Measurements from ENCODE around the gene ZCCHC24. TPM values are rescaled to one million over a fixed set of nuclear protein-coding genes. Genes with fewer than 3 reads are reported as not detected.

ZCCHC24 gene
- total RNA-seq, 1 experiment from 2014 or later: 3.1 TPM

GRCh38 chr10:79418274-79418673 is 27.1 kb downstream of the ZCCHC24 start:
- Histone ChIP-seq H3K27me3 (replicated peaks; ENCODE audit: control insufficient read depth, insufficient read depth, low read length) (no peaks in the 10 kb centered on the region), H3K4me3 (ENCODE audit: low read depth, low read length) (no peak overlapping the region), H3K9me3 (no peaks in the 10 kb centered on the region), H3K4me1 (no peaks in the 10 kb centered on the region), H3K36me3 (ENCODE audit: control insufficient read depth, insufficient read depth, low read length) (no peaks in the 10 kb centered on the region)
- no peaks in the 10 kb centered on the region for H3K9me3 Mint-ChIP-seq (ENCODE audit: unreplicated experiment)
- H3K27me3 Mint-ChIP-seq (ENCODE audit: insufficient read depth, unreplicated experiment): no peaks in the 10 kb centered on the region
- POLR2A ChIA-PET: no interaction called here
- no peak for DNase-seq
- TF ChIP-seq CTCF (IDR thresholded peaks at IDR 0.05; ENCODE audit: insufficient read depth in 1 of 2, low read depth in 1 of 2, low read length in 1 of 2, severe bottlenecking in 1 of 2, unreplicated experiment in 1 of 2): no peak
- intact Hi-C loops (cut with micrococcal nuclease; ENCODE audit: unreplicated experiment): no loop called here
- CTCF ChIA-PET: no interaction called here
- no TSS peak for BruUV-seq (replicated peaks)
- H3K4me1 Mint-ChIP-seq (ENCODE audit: low read depth, unreplicated experiment): no peaks in the 10 kb centered on the region
- no peak overlapping the region for H3K27ac Mint-ChIP-seq (ENCODE audit: unreplicated experiment)
- H3K4me3 Mint-ChIP-seq (ENCODE audit: unreplicated experiment): no peak overlapping the region
- H3K36me3 Mint-ChIP-seq (ENCODE audit: insufficient read depth, unreplicated experiment): no peaks in the 10 kb centered on the region

- H3K9me3 ChIP-seq: no peaks in the 10 kb centered on the region
- Mint-ChIP-seq H3K27me3 (ENCODE audit: insufficient read depth, unreplicated experiment) (no peaks in the 10 kb centered on the region), H3K4me1 (ENCODE audit: low read depth, unreplicated experiment) (no peaks in the 10 kb centered on the region), H3K27ac (ENCODE audit: unreplicated experiment) (no peak overlapping the region), H3K36me3 (ENCODE audit: insufficient read depth, unreplicated experiment) (no peaks in the 10 kb centered on the region), H3K9me3 (ENCODE audit: unreplicated experiment) (no peaks in the 10 kb centered on the region), H3K4me3 (ENCODE audit: unreplicated experiment) (no peak overlapping the region)
- no peak overlapping the region for H3K4me3 ChIP-seq (ENCODE audit: low read depth, low read length)
- no peaks in the 10 kb centered on the region for H3K27me3 ChIP-seq (replicated peaks; ENCODE audit: control insufficient read depth, insufficient read depth, low read length)
- ChIA-PET POLR2A (no interaction called here), CTCF (no interaction called here)
- intact Hi-C loops (cut with micrococcal nuclease; ENCODE audit: unreplicated experiment): no loop called here
- no peak for DNase-seq
- TF ChIP-seq CTCF (IDR thresholded peaks at IDR 0.05; ENCODE audit: insufficient read depth in 1 of 2, low read depth in 1 of 2, low read length in 1 of 2, severe bottlenecking in 1 of 2, unreplicated experiment in 1 of 2): no peak
- no peaks in the 10 kb centered on the region for H3K36me3 ChIP-seq (ENCODE audit: control insufficient read depth, insufficient read depth, low read length)
- no peaks in the 10 kb centered on the region for H3K4me1 ChIP-seq
- BruUV-seq (replicated peaks): no TSS peak
These were observed 27.7 kb downstream of the ZCCHC24 start for GRCh38 chr10:79417731-79418130.

- no peak for TF ChIP-seq CTCF (IDR thresholded peaks at IDR 0.05; ENCODE audit: insufficient read depth in 1 of 2, low read depth in 1 of 2, low read length in 1 of 2, severe bottlenecking in 1 of 2, unreplicated experiment in 1 of 2)
- Histone ChIP-seq H3K36me3 (ENCODE audit: control insufficient read depth, insufficient read depth, low read length) (no peaks in the 10 kb centered on the region), H3K27me3 (replicated peaks; ENCODE audit: control insufficient read depth, insufficient read depth, low read length) (no peaks in the 10 kb centered on the region), H3K9me3 (no peaks in the 10 kb centered on the region), H3K4me3 (ENCODE audit: low read depth, low read length) (no peak overlapping the region), H3K4me1 (no peaks in the 10 kb centered on the region)
- DNase-seq: no peak
- Mint-ChIP-seq H3K27me3 (ENCODE audit: insufficient read depth, unreplicated experiment) (no peaks in the 10 kb centered on the region), H3K4me1 (ENCODE audit: low read depth, unreplicated experiment) (no peaks in the 10 kb centered on the region), H3K27ac (ENCODE audit: unreplicated experiment) (no peak overlapping the region), H3K36me3 (ENCODE audit: insufficient read depth, unreplicated experiment) (no peaks in the 10 kb centered on the region), H3K9me3 (ENCODE audit: unreplicated experiment) (no peaks in the 10 kb centered on the region), H3K4me3 (ENCODE audit: unreplicated experiment) (no peak overlapping the region)
- POLR2A ChIA-PET: no interaction called here
- intact Hi-C loops (cut with micrococcal nuclease; ENCODE audit: unreplicated experiment): no loop called here
- no TSS peak for BruUV-seq (replicated peaks)
- CTCF ChIA-PET: no interaction called here
These were observed 28.2 kb downstream of the ZCCHC24 start for GRCh38 chr10:79417266-79417665.

Data from Caco-2 (cell line).